GM13976 (cell line): ENCODE results near the gene AP3B1.
A peak's percentile ranks its signal among the peaks of the same experiment; 100 is the strongest.

ENCODE experiments used
- DNase-seq: peaks from one replicate; pipeline ENCODE4 v3.0.0; 2012; ENCODE audit warnings: low spot score
- in situ Hi-C: fragments of 300-500 bp; cut with MboI; formaldehyde crosslinking; loops from one replicate; pipeline ENCODE4 v1.12.0; 2022; ENCODE audit warnings: low sequenced_read_pairs, mixed read lengths, inconsistent platforms; ENCODE audit not compliant: unreplicated experiment
- TF ChIP-seq, protein P1 (sequence below): IDR thresholded peaks from 2 replicates; pipeline ENCODE4 v1.5.1; 2012; ENCODE audit warnings: borderline replicate concordance, mild to moderate bottlenecking; ENCODE audit not compliant: insufficient read depth; ENCODE audit errors: extremely low read depth, missing control alignments, control extremely low read depth

Gene AP3B1

DNA sequence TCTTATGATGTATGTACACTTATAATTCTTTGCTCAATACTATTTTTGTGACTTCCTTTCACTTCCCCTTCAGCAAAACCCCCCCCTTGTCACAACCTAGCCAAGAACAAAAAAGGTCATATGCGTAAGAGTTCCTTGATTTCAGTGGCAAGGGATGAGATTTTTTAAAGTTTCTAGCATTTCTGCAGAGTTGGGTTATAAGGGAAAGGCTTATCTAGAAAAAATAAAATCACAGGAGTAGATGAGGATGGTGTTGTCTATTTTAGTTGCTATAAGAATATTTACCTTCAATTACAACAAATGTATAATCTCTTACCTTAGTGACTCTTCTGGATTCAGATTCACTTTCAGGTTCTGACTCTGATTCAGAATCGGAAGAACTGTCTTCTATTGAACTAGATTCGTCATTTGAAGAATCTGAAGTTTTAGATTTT lies 184.6 kb downstream of the AP3B1 start:
- peak; percentile 40 for DNase-seq
- TF ChIP-seq, protein P1, sequence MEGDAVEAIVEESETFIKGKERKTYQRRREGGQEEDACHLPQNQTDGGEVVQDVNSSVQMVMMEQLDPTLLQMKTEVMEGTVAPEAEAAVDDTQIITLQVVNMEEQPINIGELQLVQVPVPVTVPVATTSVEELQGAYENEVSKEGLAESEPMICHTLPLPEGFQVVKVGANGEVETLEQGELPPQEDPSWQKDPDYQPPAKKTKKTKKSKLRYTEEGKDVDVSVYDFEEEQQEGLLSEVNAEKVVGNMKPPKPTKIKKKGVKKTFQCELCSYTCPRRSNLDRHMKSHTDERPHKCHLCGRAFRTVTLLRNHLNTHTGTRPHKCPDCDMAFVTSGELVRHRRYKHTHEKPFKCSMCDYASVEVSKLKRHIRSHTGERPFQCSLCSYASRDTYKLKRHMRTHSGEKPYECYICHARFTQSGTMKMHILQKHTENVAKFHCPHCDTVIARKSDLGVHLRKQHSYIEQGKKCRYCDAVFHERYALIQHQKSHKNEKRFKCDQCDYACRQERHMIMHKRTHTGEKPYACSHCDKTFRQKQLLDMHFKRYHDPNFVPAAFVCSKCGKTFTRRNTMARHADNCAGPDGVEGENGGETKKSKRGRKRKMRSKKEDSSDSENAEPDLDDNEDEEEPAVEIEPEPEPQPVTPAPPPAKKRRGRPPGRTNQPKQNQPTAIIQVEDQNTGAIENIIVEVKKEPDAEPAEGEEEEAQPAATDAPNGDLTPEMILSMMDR, result no peak
- in situ Hi-C loops, result no loop called here

DNA sequence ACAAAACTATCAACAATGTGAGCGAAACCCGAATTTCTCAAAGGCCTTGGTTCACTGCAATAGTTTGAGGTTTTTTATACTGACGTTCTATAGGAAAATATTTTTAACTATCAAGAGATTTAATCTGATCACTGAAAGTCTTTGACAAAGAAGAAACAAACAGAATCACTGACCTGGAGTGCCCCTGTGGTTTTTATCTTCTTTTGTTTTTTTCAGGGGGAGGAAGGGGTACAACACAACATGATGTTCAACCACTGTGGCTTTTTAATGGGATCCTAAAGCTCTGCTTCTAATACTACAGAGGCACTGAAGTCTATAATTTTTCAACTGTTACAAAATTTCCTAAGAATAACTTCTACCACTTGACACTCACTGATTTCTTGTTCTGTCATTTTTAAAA lies 185.9 kb downstream of the AP3B1 start:
- in situ Hi-C loops, result no loop called here
- TF ChIP-seq, protein P1, result no peak

DNA sequence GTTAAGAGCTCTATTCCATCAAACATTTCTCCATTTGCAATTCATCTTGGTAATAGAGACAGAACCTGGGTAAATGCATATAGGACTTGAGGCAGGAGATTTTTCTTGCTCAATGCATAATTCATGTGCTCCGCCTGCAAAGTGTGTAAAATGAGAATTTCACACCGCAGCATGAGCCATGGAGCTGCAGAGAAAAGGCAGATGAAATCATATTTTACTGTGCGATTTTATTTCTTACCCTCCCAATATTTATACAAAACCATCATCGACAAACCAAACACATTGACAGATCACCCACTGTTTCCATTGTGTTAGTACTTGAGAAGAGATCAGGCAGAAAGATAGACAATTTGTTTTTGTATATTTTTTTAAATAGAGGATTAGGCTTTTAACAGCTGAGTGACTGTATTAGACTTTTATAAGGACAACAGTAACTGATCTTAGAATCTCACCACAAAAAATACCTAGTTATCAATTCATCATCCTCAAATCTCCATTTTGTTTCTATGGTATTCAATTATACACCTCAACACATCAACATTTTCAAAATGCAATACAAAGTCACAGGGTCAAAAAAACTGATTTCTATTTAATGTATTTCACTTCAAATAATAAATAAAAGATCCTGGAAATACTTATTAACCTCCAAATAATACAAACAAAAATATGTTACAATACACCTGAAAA lies 191.1 kb downstream of the AP3B1 start:
- in situ Hi-C loops, result no loop called here
- DNase-seq, result no peak
- TF ChIP-seq, protein P1, result no peak

More for the DNA sequence above, 185.9 kb downstream of the AP3B1 start:
- DNase-seq, result no peak

DNA sequence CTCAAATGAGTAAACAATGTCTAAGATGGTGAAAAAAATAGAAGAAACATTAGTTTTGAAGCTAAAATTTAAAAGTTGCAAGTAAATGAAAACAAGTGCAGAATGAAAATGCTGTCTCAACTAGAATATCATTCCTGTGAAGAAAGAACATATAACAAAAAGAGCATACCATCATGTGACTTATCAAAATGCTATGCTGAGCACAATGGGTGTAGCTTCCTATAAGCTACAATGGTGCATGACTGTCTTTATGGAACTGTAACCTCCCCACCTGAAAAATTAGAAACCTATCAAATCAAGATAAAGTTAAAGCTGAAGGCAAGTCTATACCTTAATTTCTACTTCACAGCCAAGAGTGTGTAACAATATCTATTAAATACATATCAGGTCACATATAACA lies 192.0 kb downstream of the AP3B1 start:
- DNase-seq, result no peak
- TF ChIP-seq, protein P1, result no peak
- in situ Hi-C loops, result no loop called here

DNA sequence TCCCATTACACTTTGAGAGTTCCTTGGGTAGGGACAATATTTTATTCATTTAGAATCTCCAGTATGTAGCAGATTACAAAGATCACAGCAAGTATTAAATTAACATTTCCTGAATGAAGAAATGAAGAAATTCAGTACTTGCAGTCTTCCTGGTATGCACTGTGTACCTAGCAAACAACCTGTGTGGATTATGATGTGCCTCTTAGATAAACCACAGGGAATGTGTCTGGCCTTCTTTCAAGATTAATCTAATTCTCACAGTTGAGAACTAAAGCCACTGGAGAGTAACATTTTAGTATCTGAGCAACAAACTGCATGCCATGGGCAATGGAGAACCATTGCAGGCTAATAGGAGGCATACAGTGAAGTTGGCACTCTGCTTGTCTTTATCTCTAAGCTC lies 199.4 kb downstream of the AP3B1 start:
- no peak for DNase-seq
- in situ Hi-C loops, result no loop called here
- TF ChIP-seq, protein P1, result no peak

DNA sequence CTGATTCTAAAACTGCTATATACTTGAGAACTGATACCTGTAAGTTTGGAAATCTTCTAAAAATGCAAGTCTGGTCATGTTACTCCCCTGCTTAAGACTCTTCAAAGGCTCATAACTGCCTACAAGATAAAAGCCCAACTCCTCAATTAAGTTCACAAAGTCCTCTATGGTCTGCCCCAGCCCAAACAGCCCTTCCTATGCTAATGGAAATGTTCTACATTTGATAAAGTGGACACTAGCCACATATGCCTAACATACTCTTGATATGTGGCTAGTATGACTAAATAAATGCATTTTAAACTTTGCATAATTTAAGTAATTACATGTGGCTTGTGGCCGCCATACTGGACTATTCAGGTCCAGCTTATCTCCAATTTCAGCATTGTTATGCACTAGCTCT lies 204.5 kb downstream of the AP3B1 start:
- TF ChIP-seq, protein P1, result no peak
- no peak for DNase-seq

More for the DNA sequence above, 204.5 kb downstream of the AP3B1 start:
- in situ Hi-C loops, result no loop called here
